Right ventricle myocardium inferior (tissue), 1 donor: Measurements from ENCODE around the gene AZU1. TPM values are rescaled to one million over a fixed set of nuclear protein-coding genes. Genes with fewer than 3 reads are reported as not detected.
"Not testable (repeated sequence)": the region's sequence is repeated elsewhere in the genome, so short reads cannot be mapped to it uniquely, and the experiment has no call there.

ENCODE experiments used
- ATAC-seq: fragments of 200-7000 bp; cut with Tn5 transposase; one replicate; pipeline ENCODE4 v1.9.1; 2020; ENCODE audit warnings: mild to moderate bottlenecking, moderate library complexity
- DNase-seq: peaks from one replicate; pipeline ENCODE4 v3.0.0; 2021; ENCODE audit errors: missing footprints
- intact Hi-C: fragments of 100-400 bp; cut with DNase I; formaldehyde crosslinking; loops from one replicate; pipeline ENCODE4 v1.11.0; 2022
- total RNA-seq: library from RNA; stranded (reverse); fragmentation: NEBNext Ultra II Directional; extraction: Animal tissue kit (Norgen Biotek cat#: 25700); gene quantifications from one replicate; pipeline ENCODE4 v1.2.1, GENCODE V29; 2021
- donor health status: DM: no; HTN: yes; CAD: no; lungs with severe emphysema.

The AZU1 gene
- total RNA-seq, 1 donor from 2014 or later, result not detected

DNA sequence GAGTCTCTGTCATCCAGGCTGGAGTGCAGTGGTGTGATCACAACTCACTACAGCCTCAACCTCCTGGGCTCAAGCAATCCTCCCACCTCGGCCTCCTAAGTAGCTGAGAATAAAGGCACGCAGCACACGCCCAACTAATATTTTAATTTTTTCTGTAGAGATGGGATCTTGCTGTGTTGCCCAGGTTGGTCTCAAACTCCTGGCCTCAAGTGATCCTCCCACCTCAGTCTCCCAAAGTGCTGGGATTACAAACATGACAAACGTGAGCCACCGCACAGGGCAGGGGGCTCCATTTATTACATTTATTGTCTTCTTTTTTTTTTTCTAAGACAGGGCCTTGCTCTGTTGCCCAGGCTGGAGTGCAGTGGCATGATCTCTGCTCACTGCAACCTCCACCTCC is 7.4 kb upstream of the AZU1 start:
- intact Hi-C loops, ATAC-seq: not testable (repeated sequence)

DNA sequence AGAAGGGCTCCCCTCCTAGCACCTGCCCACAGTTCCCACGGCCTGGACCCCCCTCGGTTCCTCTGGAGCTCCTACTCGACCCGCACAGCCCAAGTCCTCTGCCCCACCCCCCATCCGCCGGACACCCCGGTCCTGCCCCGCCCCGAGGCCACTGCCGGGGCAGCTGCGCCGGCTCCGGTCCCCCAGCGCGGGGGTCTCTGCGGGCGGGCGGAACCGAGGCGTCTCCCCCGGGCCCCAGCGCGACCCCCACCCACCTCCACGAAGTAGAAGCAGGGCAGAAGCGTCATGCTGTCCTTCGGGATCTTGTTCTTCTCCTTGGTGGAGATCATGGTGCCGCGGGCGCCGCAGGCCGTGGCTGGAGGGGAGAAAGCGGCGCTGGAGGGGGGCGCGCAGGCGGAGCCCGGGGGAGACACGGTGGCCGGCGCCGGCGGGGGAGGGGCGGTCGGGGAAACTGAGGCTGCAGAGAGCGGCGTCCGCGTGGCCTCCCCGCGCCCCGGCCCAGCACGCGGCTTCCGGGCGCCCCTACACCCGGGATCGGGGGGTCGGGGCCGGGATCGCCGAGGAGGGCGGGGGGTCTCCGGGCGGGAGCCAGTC is 6.3 kb upstream of the AZU1 start:
- DNase-seq, result no peak
- intact Hi-C loops, result no loop called here
- no peak for ATAC-seq

More for the DNA sequence above, 7.4 kb upstream of the AZU1 start:
- not testable (repeated sequence) for DNase-seq

DNA sequence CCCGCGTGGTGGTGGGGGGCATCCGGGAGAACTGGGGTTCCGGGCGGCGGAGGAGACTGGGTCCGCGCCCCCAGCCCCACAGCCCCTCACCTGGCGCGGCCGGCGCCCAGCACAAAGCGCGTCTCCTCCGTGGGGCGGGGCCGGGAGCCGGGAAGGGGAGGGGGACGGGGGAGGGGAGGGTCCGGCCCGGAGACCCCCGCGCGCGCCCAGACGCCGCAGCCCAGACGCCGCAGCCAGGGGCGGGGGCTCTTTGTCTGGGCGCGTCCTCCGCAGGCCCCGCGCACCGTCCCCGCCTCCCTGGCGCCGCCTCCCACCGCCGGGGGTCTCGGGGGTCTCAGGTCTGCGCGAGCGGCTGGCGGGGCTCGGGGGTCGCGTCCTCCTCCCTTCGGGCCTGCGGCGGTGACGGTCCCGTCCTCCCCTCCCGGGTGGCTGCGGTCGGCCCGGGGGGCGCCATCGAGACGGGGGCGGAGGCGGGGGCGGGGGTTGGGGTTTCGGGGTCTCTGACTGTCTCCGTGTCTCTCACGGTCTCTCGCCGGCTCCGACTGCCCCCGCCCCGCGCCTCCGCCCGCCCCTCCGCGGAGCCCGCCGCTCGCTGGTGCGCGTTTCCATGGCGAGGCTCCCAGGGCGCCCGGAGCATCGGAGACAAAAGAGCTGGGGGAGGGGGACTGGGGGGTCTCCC is 5.7 kb upstream of the AZU1 start, which contains the start of gene PLPPR3:
Gene PLPPR3, minus strand, starts transcription at position 131 of the 679 bp plus-strand sequence. CDS start 396 bp downstream, outside the sequence.
- ATAC-seq (no peak), DNase-seq (no peak)
- intact Hi-C loops, result no loop called here

DNA sequence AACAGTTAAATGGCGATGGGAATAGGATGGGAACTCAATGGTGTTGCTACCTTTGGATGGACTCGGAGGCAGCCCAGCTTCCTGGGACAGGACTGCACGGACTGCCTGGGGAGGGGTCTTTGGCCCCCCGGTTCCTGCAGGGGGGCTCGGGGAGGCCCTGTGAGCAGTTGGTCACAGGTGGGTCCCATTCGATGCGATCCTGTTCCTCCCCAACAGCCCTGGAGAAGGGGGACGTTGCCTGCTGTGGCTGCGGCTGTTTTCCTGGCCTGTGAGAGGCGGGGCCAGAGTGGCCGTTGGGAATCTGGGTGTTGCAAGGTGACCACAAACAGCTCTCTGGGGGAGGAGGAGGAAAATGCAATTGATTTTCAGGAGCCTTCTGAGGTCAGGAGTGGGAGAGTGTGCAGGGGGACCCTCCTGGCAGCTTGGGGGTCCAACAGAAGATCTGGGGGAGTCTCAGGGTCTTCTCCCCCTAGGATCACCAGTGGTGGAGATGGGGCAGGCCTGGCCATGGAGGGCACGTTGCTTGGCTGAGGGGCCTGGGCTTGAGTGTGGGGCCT is 4.0 kb upstream of the AZU1 start:
- intact Hi-C loops, result no loop called here
- DNase-seq, result no peak
- no peak for ATAC-seq

DNA sequence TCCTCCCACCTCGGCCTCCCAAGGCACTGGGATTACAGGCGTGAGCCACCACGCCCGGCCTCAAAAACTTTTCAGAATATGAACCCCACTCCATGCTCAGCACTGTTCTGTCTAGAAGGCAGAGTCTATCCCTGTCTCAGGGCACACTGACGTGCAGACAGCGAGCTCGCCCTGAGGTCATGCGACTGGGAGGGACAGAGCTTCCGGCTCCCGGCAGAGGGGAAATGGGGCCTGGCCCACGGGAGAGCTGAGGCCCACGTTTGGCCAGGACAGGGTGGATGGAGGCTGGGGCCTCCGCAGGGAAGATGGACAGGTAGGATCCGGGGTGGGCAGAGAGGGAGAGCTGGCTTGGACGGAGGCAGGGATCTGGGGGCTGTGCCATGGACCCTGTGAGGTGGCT is 2.8 kb upstream of the AZU1 start:
- peak; percentile 64 for DNase-seq
- no peak for ATAC-seq
- intact Hi-C loops, result no loop called here

DNA sequence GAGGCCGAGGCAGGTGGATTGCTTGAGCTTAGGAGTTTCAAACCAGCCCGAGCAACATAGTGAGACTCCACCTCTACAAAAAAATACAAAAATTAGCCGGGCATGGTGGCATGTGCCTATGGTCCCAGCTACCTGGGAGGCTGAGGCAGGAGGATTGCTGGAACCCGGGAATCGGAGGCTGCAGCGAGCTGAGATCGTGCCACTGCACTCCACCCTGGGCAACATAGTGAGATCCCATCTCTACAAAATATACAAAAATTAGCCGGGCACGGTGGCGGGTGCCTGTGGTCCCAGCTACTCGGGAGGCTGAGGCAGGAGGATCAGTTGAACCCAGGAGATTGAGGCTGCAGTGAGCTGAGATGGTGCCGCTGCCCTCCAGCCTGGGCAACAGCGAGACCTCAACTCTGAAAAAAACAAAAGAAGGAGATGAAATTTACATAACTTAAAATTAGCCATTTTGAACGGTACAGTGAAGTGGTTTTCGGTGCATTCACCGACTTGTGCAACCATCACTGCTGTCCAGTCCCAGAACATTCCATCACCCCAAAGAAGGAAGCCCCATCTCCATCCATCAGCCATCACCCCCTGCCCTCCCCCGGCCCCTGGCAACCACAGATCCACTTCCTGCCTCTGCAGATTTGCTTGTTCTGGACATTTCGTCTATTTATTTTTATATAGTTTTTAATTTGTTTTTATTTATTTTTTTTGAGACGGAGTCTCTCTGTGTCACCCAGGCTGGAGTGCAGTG is 1.6 kb upstream of the AZU1 start:
- ATAC-seq, result no peak
- peak; percentile 17 for DNase-seq
- intact Hi-C loops, result no loop called here

DNA sequence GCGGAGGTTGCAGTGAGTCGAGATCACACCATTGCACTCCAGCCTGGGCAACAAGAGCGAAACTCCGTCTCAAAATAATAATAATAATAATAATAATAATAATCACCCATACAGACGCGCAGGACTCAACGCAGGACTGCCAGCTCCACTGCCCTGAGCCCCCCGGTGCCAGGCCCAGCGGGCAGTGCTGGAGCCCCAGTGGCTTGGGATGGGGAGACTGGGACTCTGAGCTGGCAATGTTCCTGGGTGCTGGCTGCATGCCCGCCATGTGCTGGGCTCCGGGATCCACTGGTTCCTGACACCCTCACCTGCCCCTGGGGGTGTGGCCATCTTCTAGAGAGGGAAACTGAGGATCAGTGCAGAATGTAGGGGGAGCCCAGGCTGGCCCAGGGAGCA is 325 bp upstream of the AZU1 start:
- ATAC-seq, result no peak
- intact Hi-C loops, result no loop called here
- DNase-seq, result peak; percentile 33

DNA sequence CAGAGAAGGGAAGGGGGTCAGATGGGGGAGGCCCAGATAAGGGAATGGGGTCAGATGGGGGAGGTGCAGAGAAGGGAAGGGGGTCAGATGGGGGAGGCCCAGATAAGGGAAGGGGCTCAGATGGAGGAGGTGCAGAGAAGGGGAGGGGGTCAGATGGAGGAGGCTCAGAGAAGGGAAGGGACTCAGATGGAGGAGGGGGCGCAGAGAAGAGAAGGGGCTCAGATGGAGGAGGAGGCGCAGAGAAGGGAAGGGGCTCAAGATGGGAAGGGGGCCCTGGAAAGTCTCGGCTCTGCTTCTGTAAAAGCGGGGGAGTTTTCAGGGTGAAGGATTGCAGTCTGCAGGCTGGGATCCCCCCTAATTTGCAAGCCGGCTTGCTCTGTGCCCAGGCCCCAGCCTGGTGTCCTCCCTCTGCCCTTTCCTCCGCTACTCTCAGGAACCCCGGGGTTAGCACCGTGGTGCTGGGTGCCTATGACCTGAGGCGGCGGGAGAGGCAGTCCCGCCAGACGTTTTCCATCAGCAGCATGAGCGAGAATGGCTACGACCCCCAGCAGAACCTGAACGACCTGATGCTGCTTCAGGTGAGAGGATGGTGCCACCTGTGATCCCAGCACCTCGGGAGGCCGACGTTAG is 1.6 kb downstream of the AZU1 start:
- intact Hi-C loops, result no loop called here
- ATAC-seq (no peak), DNase-seq (no peak)

DNA sequence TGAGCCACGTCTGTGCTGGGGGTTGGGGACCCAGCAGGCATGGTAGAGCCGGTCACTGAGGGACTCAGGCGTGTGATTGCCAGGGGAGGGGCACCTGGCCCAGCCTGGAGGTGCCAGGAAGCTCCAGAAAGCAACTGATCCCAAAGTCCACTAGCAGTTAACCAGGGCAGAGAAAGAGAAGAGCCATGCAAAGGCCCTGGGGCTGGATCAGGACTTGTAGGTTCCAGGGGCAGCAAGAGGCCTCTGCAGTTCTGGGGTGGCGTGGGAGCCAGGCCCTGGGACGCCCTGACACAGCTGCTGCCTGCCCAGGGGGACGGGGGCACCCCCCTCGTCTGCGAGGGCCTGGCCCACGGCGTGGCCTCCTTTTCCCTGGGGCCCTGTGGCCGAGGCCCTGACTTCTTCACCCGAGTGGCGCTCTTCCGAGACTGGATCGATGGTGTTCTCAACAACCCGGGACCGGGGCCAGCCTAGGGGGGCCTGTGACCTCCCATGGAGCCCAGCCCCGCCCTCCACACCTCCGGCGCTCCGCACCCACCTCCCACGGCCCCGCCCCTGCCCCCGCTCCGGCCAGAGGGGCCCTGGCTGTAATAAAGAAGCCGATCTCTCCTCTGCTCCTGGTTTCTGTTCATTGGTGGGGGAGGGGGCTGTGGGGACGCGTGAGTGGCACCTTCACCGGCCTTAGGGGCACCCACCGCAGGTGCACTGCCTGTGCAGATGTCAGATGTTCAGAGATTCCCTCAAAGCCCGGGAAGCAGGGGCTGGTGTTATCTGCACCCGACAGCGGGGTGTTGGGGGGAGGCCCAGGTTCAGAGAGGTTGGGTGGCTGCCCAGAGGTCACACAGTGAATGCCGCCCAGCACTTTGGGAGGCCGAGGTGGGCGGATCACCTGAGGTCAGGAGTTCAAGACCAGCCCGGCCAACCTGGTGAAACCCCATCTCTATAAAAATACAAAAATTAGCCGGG is 4.1 kb downstream of the AZU1 start:
- intact Hi-C loops, result no loop called here
- ATAC-seq (no peak), DNase-seq (peak; percentile 35)

DNA sequence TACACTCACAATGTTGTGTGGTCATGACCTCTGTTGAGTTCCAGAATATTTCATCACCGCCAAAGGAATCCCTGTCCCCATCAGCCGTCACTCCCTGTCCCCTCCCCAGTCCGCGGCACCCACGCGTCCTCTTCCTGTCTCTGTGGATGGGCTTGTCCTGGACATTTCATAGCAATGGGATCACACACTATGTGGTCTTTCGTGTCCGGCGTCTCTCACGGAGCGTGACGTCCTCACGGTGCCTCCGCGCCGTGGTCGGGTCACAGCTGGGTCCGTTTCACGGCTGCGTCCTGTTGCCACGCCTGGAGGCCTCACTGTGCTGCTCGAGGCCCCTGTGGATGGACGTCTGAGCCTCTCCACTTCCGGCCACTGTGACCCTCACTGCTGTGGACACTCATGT is 6.6 kb downstream of the AZU1 start:
- DNase-seq (peak; percentile 31), ATAC-seq (no peak)
- intact Hi-C loops, result no loop called here

DNA sequence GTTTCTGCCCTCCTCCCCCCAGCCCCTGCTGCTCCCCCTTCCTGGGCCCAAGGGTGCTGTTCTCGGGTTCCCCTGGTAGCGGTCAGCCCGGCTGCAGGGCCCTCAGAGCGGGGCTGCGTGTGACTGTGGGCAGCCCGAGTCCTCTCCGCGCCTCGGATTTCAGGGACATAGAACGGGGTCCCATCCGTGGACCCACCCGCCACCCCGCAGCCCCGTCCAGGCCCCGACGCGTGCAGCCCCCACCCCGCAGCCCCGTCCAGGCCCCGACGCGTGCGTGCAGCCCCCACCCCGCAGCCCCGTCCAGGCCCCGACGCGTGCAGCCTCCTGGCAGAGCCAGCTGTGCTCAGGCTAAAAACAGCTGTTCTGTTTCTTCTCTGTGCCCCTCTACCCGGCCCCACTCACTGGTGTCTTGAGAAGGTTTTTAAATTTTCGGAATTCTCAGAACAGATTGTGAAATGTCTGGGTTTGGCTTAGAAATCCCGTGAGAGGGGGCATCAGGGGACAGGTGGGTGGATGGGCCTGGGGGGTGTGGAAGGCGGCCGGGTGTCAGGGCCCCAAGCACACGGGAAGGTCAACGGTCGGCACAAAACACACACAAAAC is 7.7 kb downstream of the AZU1 start:
- ATAC-seq, result peak; percentile 26
- peak; percentile 55 for DNase-seq
- intact Hi-C loops, result no loop called here

DNA sequence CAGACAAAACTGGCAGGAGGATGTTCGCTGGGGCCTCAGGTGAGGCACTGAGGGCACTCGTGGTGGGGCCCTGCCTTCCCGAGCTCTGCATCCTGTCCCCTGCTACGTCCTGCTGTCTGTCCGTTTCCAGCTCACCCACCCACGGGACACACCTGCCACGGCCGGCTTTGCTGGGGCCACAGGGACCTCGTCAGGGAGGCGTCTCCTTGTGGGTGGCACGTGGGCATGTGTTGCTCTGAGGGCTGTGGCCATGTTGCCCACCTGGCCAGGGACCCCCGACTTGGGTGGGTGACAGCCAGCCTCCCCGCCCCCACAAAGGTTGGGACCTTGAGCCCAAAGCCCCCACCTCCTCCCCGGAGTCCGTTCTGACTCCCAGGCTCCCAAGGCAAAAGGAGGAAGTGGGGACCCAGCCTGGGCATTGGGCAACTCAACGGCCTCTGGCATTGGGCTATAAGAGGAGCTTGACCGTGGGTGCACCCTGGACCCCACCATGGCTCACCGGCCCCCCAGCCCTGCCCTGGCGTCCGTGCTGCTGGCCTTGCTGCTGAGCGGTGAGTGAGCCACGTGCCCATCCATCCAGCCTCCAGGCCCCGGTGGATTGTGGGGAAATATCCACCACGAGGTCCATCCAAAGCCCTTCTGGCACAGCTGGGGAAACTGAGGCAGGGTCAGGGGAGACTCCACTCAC is 13.0 kb downstream of the AZU1 start, which contains the start of gene PRTN3:
Gene PRTN3, plus strand, starts transcription at position 481 of the 688 bp plus-strand sequence. Its CDS starts 10 bp downstream, at position 491.
- intact Hi-C loops, result no loop called here
- no peak for ATAC-seq
- DNase-seq, result peak; percentile 74

DNA sequence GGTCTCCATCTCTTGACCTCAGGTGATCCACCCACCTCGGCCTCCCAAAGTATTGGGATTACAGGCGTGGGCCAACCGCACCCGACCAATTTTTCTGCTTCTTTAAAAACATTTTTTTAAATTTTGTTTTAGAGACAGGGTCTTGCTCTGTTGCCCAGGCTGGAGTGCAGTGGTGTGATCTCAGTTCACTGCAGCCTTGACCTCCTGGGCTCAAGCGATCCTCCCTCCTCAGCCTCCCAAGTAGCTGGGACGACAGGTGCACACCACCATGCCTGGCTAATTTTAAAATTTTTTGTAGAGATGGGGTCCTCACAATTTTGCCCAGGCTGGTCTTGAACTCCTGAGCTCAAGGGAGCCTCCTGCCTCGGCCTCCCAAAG is 15.2 kb downstream of the AZU1 start:
- intact Hi-C loops, DNase-seq, ATAC-seq: not testable (repeated sequence)

DNA sequence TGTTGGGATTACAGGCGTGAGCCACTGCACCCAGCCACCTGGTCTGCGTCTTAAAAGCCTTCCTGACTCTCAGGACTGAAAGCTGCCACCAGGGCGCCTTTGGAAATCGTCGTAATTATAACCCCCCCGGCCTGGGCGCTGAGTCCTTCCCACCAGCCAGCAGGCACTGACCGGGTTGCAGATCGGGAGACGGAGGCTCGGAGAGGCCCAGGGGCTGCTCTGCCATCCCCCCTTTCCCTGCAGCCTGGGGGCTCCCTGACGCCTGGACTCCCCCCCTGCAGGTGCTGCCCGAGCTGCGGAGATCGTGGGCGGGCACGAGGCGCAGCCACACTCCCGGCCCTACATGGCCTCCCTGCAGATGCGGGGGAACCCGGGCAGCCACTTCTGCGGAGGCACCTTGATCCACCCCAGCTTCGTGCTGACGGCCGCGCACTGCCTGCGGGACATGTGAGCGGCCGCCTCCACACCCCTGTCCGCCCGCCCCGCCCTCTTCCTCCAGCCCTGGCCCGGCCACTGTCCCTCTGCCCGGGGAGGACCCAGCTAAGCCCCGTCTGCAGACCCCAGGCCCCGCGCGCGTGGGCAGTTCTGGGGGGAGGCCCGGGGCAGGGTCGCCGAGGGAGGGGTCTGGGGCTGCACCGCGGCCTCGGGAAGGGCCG is 15.7 kb downstream of the AZU1 start:
- ATAC-seq, result no peak
- intact Hi-C loops, result no loop called here
- DNase-seq, result peak; percentile 79

DNA sequence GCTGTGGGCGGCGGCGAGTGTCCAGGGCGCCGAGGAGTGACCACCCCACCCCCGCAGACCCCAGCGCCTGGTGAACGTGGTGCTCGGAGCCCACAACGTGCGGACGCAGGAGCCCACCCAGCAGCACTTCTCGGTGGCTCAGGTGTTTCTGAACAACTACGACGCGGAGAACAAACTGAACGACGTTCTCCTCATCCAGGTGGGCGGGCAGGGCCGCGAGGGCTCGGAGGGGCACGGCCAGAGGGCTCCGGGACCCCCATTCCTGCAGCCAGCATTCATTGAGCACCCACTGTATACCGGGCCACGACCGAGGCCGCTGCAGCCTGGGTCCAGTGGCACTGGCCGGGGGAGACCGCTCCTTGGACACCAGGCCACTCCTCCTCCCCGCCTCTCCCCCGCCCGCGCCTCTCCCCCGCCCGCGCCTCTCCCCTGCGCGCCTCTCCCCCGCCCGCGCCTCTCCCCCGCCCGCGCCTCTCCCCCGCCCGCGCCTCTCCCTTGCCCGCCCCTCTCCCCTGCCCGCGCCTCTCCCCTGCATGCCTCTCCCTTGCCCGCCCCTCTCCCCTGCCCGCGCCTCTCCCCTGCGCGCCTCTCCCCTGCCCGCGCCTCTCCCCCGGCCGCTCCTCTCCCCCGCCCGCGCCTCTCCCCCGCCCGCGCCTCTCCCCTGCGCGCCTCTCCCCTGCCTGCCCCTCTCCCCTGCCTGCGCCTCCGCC is 16.4 kb downstream of the AZU1 start:
- intact Hi-C loops, result no loop called here
- ATAC-seq (no peak), DNase-seq (no peak)

DNA sequence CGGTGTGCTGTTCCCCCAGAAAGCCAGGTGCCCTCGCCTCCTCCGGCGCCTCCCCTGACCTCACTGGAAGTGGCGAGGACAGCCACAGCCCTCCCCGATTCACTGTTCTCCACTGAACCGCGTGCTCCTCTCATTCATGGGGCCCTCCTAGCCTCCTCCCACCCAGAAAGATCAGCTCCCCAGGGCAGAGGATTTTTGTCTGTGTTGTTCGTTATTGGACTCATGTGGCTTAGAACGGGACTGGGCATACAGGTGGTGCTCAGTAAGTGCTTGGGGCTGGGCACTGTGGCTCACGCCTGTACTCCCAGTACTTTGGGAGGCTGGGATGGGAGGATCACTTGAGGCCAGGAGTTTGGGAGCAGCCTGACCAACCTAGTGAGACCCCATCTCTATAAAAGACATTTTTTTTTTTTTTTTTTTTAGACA is 16.9 kb downstream of the AZU1 start:
- DNase-seq (no peak), ATAC-seq (no peak)
- intact Hi-C loops, result no loop called here
